GM23338 (cell line): ENCODE measurements around the gene CXorf66. TPM values are rescaled to one million over a fixed set of nuclear protein-coding genes. Genes with fewer than 3 reads are reported as not detected.

Source experiments
- ATAC-seq: fragments of 200-7000 bp; cut with Tn5 transposase; 3 replicates; pipeline ENCODE4 v1.9.1; 2020
- DNase-seq: peaks from one replicate; pipeline ENCODE4 v3.0.0-alpha.2; 2015; ENCODE audit warnings: low spot score
- H2AFZ ChIP-seq: fragments of 200-600 bp; sonication (generic); 2 replicates; pipeline ENCODE4 v1.8.0; 2016; ENCODE audit warnings: antibody characterized with exemption, mild to moderate bottlenecking, moderate library complexity
- H3F3A ChIP-seq: fragments of 200-600 bp; sonication (generic); replicated peaks from 2 replicates; pipeline ENCODE4 v1.8.0; 2017; ENCODE audit warnings: antibody characterized with exemption, mixed run types, low read depth
- H3K27ac ChIP-seq: fragments of 200-600 bp; sonication (generic); 2 replicates; pipeline ENCODE4 v1.6.1; 2016; ENCODE audit warnings: low read depth
- H3K27me3 ChIP-seq: fragments of 200-600 bp; sonication (generic); 2 replicates; pipeline ENCODE4 v1.8.0; 2016; ENCODE audit warnings: mild to moderate bottlenecking, mixed run types, moderate library complexity; ENCODE audit not compliant: insufficient read depth
- H3K36me3 ChIP-seq: fragments of 200-600 bp; sonication (generic); 2 replicates; pipeline ENCODE4 v1.8.0; 2016; ENCODE audit warnings: mild to moderate bottlenecking; ENCODE audit not compliant: insufficient read depth
- H3K4me1 ChIP-seq: fragments of 200-600 bp; sonication (generic); 2 replicates; pipeline ENCODE4 v1.8.0; 2016; ENCODE audit warnings: mild to moderate bottlenecking, moderate library complexity; ENCODE audit not compliant: insufficient read depth
- H3K4me2 ChIP-seq: fragments of 200-600 bp; sonication (generic); 2 replicates; pipeline ENCODE4 v1.7.1; 2017; ENCODE audit warnings: mixed run types
- H3K4me3 ChIP-seq: fragments of 200-600 bp; sonication (generic); 2 replicates; pipeline ENCODE4 v1.6.1; 2016; ENCODE audit warnings: mixed run types
- H3K79me2 ChIP-seq: fragments of 200-600 bp; sonication (generic); replicated peaks from 2 replicates; pipeline ENCODE4 v1.8.0; 2017; ENCODE audit warnings: mild to moderate bottlenecking; ENCODE audit not compliant: insufficient read depth
- H3K9me2 ChIP-seq: fragments of 200-600 bp; sonication (generic); 2 replicates; pipeline ENCODE4 v1.8.0; 2017; ENCODE audit not compliant: insufficient read depth
- H4K20me1 ChIP-seq: fragments of 200-600 bp; sonication (generic); replicated peaks from 2 replicates; pipeline ENCODE4 v1.8.0; 2017; ENCODE audit warnings: mild to moderate bottlenecking; ENCODE audit not compliant: insufficient read depth
- H3K27ac Mint-ChIP-seq: 2 replicates; pipeline ENCODE4 v1.8.0; 2020; ENCODE audit warnings: inconsistent platforms, mild to moderate bottlenecking, moderate library complexity, mixed read lengths
- H3K27me3 Mint-ChIP-seq: 3 replicates; pipeline ENCODE4 v1.8.0; 2022; ENCODE audit warnings: low read depth, mild to moderate bottlenecking, moderate library complexity, mixed read lengths, inconsistent platforms; ENCODE audit not compliant: insufficient read depth, poor library complexity
- H3K36me3 Mint-ChIP-seq: 3 replicates; pipeline ENCODE4 v1.8.0; 2021; ENCODE audit warnings: low read depth, mild to moderate bottlenecking, inconsistent platforms, moderate library complexity, mixed read lengths
- H3K4me1 Mint-ChIP-seq: 3 replicates; pipeline ENCODE4 v1.8.0; 2020; ENCODE audit warnings: mild to moderate bottlenecking, inconsistent platforms, mixed read lengths
- H3K4me3 Mint-ChIP-seq: 3 replicates; pipeline ENCODE4 v1.8.0; 2021; ENCODE audit warnings: moderate library complexity, mild to moderate bottlenecking, inconsistent platforms, mixed read lengths
- H3K9me3 Mint-ChIP-seq: 3 replicates; pipeline ENCODE4 v1.8.0; 2020; ENCODE audit warnings: moderate library complexity, mild to moderate bottlenecking, inconsistent platforms, mixed read lengths
- CREB1 ChIP-seq: fragments of 250-450 bp; sonication (Bioruptor Pico); IDR thresholded peaks from 2 replicates; pipeline ENCODE4 v1.5.0; 2020; ENCODE audit warnings: low read depth, mild to moderate bottlenecking, moderate library complexity
- CTCF ChIP-seq, 2 experiments: fragments of 200-600 bp in 1 of 2; sonication (generic) in 1 of 2; conservative IDR thresholded peaks; 2 replicates each; pipeline versions ENCODE4 v1.5.1 to v1.6.1; 2016 to 2017; ENCODE audit warnings: antibody characterized with exemption in 2 of 2, low read depth in 2 of 2, mild to moderate bottlenecking in 2 of 2, moderate library complexity in 1 of 2
- ETS1 ChIP-seq: IDR thresholded peaks from 2 replicates; pipeline ENCODE4 v1.6.1; 2016; ENCODE audit warnings: antibody characterized with exemption
- EZH2 ChIP-seq: fragments of 200-600 bp; sonication (generic); IDR thresholded peaks from one replicate; pipeline ENCODE4 v1.8.0; 2017; ENCODE audit warnings: antibody characterized with exemption, mild to moderate bottlenecking, low read depth; ENCODE audit not compliant: unreplicated experiment
- EZH2phosphoT487 ChIP-seq: fragments of 200-600 bp; sonication (generic); IDR thresholded peaks from one replicate; pipeline ENCODE4 v1.8.1; 2018; ENCODE audit warnings: antibody characterized with exemption; ENCODE audit not compliant: unreplicated experiment
- JUNB ChIP-seq: IDR thresholded peaks from one replicate; pipeline ENCODE4 v1.6.1; 2016; ENCODE audit warnings: antibody characterized with exemption; ENCODE audit not compliant: unreplicated experiment
- NANOG ChIP-seq: IDR thresholded peaks from 2 replicates; pipeline ENCODE4 v1.6.1; 2016; ENCODE audit warnings: antibody characterized with exemption, borderline replicate concordance
- POLR2AphosphoS5 ChIP-seq: IDR thresholded peaks from 2 replicates; pipeline ENCODE4 v1.6.1; 2016; ENCODE audit warnings: antibody characterized with exemption, low read depth
- STAT1 ChIP-seq: IDR thresholded peaks from one replicate; pipeline ENCODE4 v1.6.1; 2016; ENCODE audit warnings: antibody characterized with exemption; ENCODE audit not compliant: unreplicated experiment
- ZNF114 ChIP-seq: fragments of 250-450 bp; sonication (Bioruptor Pico); IDR thresholded peaks from 2 replicates; pipeline ENCODE4 v1.5.0; 2020; ENCODE audit warnings: mild to moderate bottlenecking, moderate library complexity
- ZNF331 ChIP-seq: fragments of 250-450 bp; sonication (Bioruptor Pico); IDR thresholded peaks from 2 replicates; pipeline ENCODE4 v1.5.0; 2020; ENCODE audit warnings: low read depth, mild to moderate bottlenecking, moderate library complexity
- ZNF462 ChIP-seq: fragments of 250-450 bp; sonication (Bioruptor Pico); IDR thresholded peaks from 2 replicates; pipeline ENCODE4 v1.5.0; 2020; ENCODE audit warnings: mild to moderate bottlenecking, moderate library complexity
- polyA plus RNA-seq: library from polyadenylated mRNA; unstranded; fragments of >200 nt; fragmentation: Nextera tagmentation; extraction: Ambion mirVana; gene quantifications from 2 replicates; pipeline ENCODE4 v1.2.1, GENCODE V29; 2016
- total RNA-seq: library from RNA; depleted of rRNA; stranded (reverse); fragments of >200 nt; shearing (Covaris generic); gene quantifications from 2 replicates; pipeline ENCODE4 v1.2.3, GENCODE V29; 2014
- TF ChIP-seq, protein P1 (sequence below): IDR thresholded peaks from one replicate; pipeline ENCODE4 v1.6.1; 2018; ENCODE audit warnings: antibody characterized with exemption; ENCODE audit not compliant: unreplicated experiment

CXorf66 gene
- total and polyA plus RNA-seq, 2 experiments from 2014 or later: not detected

DNA sequence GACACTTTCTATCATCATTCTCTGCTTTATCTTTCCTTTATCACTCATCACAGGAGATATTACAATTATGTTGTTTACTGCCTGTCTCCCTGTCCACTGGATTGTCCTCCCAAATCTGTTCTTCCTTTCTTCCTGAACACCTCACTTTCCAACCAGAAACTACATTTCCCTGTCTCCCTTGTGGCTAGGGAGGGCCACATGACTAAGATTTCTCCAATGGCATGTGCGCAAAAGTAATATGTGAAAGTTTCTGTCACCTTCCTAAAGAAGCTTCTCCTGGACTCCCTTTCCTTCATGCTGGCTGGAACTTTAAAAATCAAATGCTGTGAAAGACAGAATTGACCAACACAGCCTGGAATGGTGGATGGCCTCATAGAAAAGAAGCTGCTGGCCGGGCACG, 58.2 kb downstream of the CXorf66 start:
- H3K4me1 Mint-ChIP-seq: peaks cover 28% of the 10 kb centered on the region
- no peak for TF ChIP-seq STAT1
- TF ChIP-seq ETS1: no peak
- TF ChIP-seq EZH2phosphoT487: no peak
- TF ChIP-seq POLR2AphosphoS5: no peak
- no peak for TF ChIP-seq ZNF331
- TF ChIP-seq, protein P1, sequence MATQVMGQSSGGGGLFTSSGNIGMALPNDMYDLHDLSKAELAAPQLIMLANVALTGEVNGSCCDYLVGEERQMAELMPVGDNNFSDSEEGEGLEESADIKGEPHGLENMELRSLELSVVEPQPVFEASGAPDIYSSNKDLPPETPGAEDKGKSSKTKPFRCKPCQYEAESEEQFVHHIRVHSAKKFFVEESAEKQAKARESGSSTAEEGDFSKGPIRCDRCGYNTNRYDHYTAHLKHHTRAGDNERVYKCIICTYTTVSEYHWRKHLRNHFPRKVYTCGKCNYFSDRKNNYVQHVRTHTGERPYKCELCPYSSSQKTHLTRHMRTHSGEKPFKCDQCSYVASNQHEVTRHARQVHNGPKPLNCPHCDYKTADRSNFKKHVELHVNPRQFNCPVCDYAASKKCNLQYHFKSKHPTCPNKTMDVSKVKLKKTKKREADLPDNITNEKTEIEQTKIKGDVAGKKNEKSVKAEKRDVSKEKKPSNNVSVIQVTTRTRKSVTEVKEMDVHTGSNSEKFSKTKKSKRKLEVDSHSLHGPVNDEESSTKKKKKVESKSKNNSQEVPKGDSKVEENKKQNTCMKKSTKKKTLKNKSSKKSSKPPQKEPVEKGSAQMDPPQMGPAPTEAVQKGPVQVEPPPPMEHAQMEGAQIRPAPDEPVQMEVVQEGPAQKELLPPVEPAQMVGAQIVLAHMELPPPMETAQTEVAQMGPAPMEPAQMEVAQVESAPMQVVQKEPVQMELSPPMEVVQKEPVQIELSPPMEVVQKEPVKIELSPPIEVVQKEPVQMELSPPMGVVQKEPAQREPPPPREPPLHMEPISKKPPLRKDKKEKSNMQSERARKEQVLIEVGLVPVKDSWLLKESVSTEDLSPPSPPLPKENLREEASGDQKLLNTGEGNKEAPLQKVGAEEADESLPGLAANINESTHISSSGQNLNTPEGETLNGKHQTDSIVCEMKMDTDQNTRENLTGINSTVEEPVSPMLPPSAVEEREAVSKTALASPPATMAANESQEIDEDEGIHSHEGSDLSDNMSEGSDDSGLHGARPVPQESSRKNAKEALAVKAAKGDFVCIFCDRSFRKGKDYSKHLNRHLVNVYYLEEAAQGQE: no peak
- TF ChIP-seq ZNF462: no peak
- TF ChIP-seq ZNF114 (CRISPR knock-in tag): no peak
- TF ChIP-seq CTCF (conservative IDR thresholded peaks at IDR 0.05; ENCODE audit: low read depth in 2 of 2): no peak
- TF ChIP-seq EZH2: no peak
- TF ChIP-seq NANOG: no peak
- TF ChIP-seq CREB1 (CRISPR knock-in tag): no peak
- no peak for TF ChIP-seq JUNB
- peaks cover 18% of the 10 kb centered on the region for H3K4me1 ChIP-seq
- no peaks in the 10 kb centered on the region for H3K27me3 ChIP-seq
- DNase-seq (no peak), ATAC-seq (no peak)
- no peaks in the 10 kb centered on the region for H3K36me3 Mint-ChIP-seq
- H4K20me1 ChIP-seq: no peaks in the 10 kb centered on the region; the same call in 1 of the 2 replicates
- H3F3A ChIP-seq: no peaks in the 10 kb centered on the region
- no peak overlapping the region for H3K4me2 ChIP-seq
- no peaks in the 10 kb centered on the region for H3K36me3 ChIP-seq
- H3K4me3 Mint-ChIP-seq: no peak overlapping the region
- H3K79me2 ChIP-seq: peaks cover 93% of the 10 kb centered on the region
- H3K4me3 ChIP-seq: no peak overlapping the region
- peaks cover 2% of the 10 kb centered on the region for H3K27me3 Mint-ChIP-seq
- H2AFZ ChIP-seq: no peak overlapping the region
- H3K9me2 ChIP-seq: no peaks in the 10 kb centered on the region
- H3K27ac ChIP-seq: no peak overlapping the region
- no peaks in the 10 kb centered on the region for H3K9me3 Mint-ChIP-seq
- peak overlapping the region; percentile 67 for H3K27ac Mint-ChIP-seq
